GM18502 (cell line): Measurements from ENCODE around the gene CCDC85B.

ENCODE experiments used
- ATAC-seq: cut with Tn5 transposase; IDR thresholded peaks from one replicate; pipeline ENCODE4 v1.9.1; 2021; ENCODE audit warnings: mild to moderate bottlenecking; ENCODE audit not compliant: unreplicated experiment, poor library complexity

Gene CCDC85B

GRCh38 chr11:65925397-65925796 lies 34.9 kb downstream of the CCDC85B start:
- ATAC-seq = no peak

DNA sequence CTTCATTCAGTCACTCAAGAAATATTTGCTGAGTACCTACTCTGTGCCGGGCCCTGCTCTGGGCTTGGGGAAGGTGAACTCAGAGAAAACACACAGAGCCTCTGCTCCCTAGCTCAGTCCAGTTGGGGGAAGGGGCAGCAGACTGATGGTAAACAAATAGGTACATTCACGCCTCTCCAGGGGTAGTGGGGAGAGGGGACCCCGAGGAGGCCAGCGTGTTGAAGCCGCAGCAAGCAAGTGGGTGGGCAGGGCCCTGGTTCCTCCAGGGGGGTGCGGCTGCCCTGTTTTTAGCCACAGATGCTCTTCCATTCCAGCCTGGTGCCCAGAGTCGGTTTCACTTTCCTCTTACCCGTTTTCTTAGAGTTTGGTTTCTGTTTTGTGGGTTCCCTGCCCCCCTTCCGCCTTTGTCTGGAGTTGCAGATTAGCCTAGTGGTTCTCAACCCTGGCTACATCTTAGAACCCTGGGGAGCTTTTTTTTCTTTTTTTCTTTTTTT lies 37.5 kb downstream of the CCDC85B start:
- peak; percentile 76 for ATAC-seq

- ATAC-seq = no peak
Observed at GRCh38 chr11:65928667-65929066, 38.2 kb downstream of the CCDC85B start.

DNA sequence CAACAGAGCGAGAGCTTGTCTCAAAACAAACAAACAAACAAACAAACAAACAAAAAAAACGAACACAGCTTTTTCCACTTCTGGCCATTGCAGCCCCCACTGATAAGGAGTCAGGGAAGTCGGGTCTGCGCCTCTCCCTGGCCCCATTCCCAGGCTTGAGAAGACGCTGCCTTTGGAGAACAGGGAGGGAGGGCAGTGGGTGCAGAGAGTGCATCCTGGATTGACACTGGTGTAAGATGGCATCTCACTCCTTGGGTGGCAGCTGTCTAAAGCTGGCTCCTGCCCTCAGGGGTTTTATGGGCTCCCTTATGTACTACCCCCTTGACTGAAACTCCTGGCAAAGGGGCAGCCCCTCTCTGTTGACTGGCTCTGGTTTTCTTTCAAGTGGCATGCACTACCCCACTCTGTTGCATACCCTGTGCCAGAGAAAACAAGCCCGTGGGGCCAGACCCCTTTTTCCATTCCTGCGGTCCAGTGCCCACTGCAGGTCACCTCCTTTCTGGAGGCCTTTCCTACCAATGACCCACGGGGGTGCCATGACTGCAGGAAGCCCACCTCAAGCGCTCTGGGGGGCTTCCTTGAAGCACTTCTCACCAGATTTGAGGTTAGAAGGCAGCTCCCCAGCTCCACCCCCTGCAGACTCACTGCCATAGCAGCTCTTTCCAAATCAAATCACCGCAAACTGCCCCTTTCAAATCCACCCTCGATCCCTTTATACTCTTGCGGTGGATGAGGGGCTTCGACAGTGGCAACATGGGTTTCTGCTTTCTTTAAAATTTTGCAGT lies 41.5 kb downstream of the CCDC85B start:
- ATAC-seq = no peak

- ATAC-seq = no peak
Observed at GRCh38 chr11:65932558-65932919, 42.1 kb downstream of the CCDC85B start.

DNA sequence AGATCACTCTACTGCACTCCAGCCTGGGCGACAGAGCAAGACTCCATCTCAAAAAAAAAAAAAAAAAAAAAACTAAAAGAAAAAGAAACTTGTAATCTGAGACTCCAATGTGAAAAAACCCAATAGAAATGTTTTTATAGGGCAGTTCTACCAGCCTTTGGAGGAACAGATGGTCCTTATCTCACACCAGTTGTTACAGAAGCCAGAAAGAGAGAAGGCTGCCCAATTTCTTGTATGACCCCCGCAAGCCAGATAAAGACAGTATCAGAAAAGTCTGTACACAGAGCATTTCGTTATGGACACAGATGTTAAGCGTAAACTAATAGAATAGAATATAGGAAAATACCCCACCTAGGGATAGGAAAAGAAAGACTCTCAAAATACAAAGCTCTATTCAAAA lies 43.5 kb downstream of the CCDC85B start:
- no peak for ATAC-seq

DNA sequence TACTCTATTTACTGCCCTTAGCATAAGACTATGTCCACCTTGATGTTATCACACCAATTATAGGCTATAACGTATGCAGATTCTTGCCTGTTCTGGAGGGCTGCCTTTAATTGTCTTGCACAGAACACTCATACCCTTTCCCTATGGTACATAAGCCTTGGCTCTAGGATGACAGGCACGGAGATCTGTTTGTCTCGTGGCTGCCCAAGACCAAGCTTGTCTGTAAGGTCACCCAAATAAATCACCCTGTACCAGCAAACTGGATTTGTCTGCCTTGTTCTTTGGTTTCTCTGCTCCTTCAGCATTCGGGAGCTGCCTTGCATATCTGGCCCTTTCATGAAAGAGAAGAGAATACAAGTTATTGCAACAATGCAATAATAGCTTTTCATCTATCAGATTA lies 47.3 kb downstream of the CCDC85B start:
- ATAC-seq = no peak
